Nephron (organoid): ENCODE measurements around the gene CCDC40.

Experiments
- H3K27ac Mint-ChIP-seq, 3 experiments: 2 replicates each; pipeline ENCODE4 v1.8.0; 2020; ENCODE audit warnings: mixed read lengths in 3 of 3, mild to moderate bottlenecking in 2 of 3, moderate library complexity in 1 of 3
- H3K27me3 Mint-ChIP-seq: 2 replicates; pipeline ENCODE4 v1.8.0; 2021; ENCODE audit warnings: low read depth, mild to moderate bottlenecking, moderate library complexity, mixed read lengths
- H3K36me3 Mint-ChIP-seq: 2 replicates; pipeline ENCODE4 v1.8.0; 2020; ENCODE audit warnings: low read depth, mixed read lengths
- H3K4me1 Mint-ChIP-seq: 2 replicates; pipeline ENCODE4 v1.8.0; 2020; ENCODE audit warnings: mixed read lengths
- H3K4me3 Mint-ChIP-seq, 3 experiments: 2 replicates each; pipeline ENCODE4 v1.8.0; 2020; ENCODE audit warnings: mild to moderate bottlenecking in 3 of 3, mixed read lengths in 3 of 3, moderate library complexity in 2 of 3
- H3K9me3 Mint-ChIP-seq: 2 replicates; pipeline ENCODE4 v1.8.0; 2020; ENCODE audit warnings: mixed read lengths
- CTCF ChIP-seq, 3 experiments: fragments of 200-600 bp; sonication (generic); IDR thresholded peaks; one replicate each; pipeline ENCODE4 v1.5.0; 2021; ENCODE audit warnings: antibody characterized with exemption in 3 of 3; ENCODE audit not compliant: unreplicated experiment in 3 of 3

CCDC40 gene, protein sequence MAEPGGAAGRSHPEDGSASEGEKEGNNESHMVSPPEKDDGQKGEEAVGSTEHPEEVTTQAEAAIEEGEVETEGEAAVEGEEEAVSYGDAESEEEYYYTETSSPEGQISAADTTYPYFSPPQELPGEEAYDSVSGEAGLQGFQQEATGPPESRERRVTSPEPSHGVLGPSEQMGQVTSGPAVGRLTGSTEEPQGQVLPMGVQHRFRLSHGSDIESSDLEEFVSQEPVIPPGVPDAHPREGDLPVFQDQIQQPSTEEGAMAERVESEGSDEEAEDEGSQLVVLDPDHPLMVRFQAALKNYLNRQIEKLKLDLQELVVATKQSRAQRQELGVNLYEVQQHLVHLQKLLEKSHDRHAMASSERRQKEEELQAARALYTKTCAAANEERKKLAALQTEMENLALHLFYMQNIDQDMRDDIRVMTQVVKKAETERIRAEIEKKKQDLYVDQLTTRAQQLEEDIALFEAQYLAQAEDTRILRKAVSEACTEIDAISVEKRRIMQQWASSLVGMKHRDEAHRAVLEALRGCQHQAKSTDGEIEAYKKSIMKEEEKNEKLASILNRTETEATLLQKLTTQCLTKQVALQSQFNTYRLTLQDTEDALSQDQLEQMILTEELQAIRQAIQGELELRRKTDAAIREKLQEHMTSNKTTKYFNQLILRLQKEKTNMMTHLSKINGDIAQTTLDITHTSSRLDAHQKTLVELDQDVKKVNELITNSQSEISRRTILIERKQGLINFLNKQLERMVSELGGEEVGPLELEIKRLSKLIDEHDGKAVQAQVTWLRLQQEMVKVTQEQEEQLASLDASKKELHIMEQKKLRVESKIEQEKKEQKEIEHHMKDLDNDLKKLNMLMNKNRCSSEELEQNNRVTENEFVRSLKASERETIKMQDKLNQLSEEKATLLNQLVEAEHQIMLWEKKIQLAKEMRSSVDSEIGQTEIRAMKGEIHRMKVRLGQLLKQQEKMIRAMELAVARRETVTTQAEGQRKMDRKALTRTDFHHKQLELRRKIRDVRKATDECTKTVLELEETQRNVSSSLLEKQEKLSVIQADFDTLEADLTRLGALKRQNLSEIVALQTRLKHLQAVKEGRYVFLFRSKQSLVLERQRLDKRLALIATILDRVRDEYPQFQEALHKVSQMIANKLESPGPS

DNA sequence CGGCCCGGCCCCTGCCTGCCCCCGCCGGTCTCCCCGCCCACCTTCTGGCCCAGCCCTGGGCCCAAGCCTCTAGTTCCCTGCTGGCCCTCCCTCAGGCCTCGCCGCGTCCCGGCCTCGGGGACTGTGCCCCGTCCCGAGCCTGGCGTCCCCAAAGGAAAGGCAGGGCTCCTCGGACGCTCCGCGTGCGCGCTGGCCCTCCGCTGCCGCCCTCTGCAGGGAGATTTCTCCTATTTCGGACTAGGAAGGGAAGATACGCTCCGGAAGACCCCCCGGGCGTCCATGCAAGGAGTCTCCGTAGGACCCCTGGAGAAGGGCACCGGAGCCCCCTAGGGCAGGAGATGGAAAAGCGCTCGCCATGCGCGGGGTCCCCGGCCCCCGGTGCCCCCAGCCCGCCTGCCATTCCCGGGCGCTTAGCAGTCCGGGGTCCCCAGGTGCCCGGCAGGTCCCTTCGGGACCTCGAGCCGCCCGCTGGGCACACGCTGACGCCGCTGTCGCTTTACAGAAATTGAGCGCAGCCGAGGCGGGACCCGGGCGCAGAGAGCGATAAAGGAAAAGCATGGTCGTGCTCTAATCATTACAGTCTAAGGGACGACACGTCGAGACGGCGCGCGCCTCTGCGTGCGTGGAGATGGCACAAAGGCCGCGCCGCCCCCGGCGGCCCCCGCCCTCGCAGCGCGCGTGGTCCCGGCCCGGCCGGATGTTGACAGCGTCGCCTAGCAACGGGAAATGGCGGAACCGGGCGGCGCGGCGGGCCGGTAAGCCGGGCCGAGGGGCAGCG, at the start of gene CCDC40:
TSS of gene CCDC40 (plus strand) at position 706 of the 778 bp plus-strand sequence. CDS start at position 727, 21 bp downstream.
- no peaks in the 10 kb centered on the region for H3K9me3 Mint-ChIP-seq
- H3K27me3 Mint-ChIP-seq: no peaks in the 10 kb centered on the region
- H3K4me1 Mint-ChIP-seq: peaks cover 35% of the 10 kb centered on the region

GRCh38 chr17:79987187-79987934, 49.1 kb upstream of the CCDC40 start:
- Mint-ChIP-seq H3K27me3 (no peaks in the 10 kb centered on the region), H3K4me3 (peak overlapping the region in 2 of 3 experiments; percentile 28 to 37)

More for the DNA sequence above, at the start of gene CCDC40:
- peak; percentile 8 to 22 (median 19) for TF ChIP-seq CTCF (IDR thresholded peaks at IDR 0.05; ENCODE audit: unreplicated experiment in 3 of 3)
- H3K4me3 Mint-ChIP-seq: peak within 1 kb of the TSS; percentile 93 to 96 (median 95)
- peaks cover 14% of the 10 kb centered on the region for H3K36me3 Mint-ChIP-seq
- peak within 1 kb of the TSS; percentile 90 to 93 (median 92) for H3K27ac Mint-ChIP-seq

DNA sequence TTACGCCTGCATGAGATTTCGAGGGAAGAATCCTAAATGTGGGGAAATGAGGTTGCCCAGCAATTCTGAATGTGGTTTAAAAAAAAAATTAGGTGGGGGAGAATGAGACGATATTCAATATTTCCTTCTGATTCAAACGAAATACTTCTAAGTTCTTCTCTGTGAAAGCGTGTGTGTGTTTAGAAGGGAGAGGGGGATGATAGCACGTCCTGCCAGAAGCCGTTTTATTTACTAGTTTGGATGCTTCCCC, 48.6 kb upstream of the CCDC40 start:
- H3K4me1 Mint-ChIP-seq: peaks cover 66% of the 10 kb centered on the region
- H3K36me3 Mint-ChIP-seq: no peaks in the 10 kb centered on the region
- no peaks in the 10 kb centered on the region for H3K27me3 Mint-ChIP-seq
- H3K27ac Mint-ChIP-seq: peak overlapping the region; percentile 64 to 88 (median 79)
- TF ChIP-seq CTCF (IDR thresholded peaks at IDR 0.05; ENCODE audit: unreplicated experiment in 3 of 3): no peak
- H3K9me3 Mint-ChIP-seq: no peaks in the 10 kb centered on the region
- H3K4me3 Mint-ChIP-seq: peak overlapping the region in 2 of 3 experiments; percentile 28 to 37

More at GRCh38 chr17:79987187-79987934, 49.1 kb upstream of the CCDC40 start:
- Mint-ChIP-seq H3K27ac (peak overlapping the region; percentile 64 to 88 (median 79)), H3K36me3 (no peaks in the 10 kb centered on the region), H3K4me1 (peaks cover 64% of the 10 kb centered on the region), H3K9me3 (no peaks in the 10 kb centered on the region)
- no peak for TF ChIP-seq CTCF (IDR thresholded peaks at IDR 0.05; ENCODE audit: unreplicated experiment in 3 of 3)

DNA sequence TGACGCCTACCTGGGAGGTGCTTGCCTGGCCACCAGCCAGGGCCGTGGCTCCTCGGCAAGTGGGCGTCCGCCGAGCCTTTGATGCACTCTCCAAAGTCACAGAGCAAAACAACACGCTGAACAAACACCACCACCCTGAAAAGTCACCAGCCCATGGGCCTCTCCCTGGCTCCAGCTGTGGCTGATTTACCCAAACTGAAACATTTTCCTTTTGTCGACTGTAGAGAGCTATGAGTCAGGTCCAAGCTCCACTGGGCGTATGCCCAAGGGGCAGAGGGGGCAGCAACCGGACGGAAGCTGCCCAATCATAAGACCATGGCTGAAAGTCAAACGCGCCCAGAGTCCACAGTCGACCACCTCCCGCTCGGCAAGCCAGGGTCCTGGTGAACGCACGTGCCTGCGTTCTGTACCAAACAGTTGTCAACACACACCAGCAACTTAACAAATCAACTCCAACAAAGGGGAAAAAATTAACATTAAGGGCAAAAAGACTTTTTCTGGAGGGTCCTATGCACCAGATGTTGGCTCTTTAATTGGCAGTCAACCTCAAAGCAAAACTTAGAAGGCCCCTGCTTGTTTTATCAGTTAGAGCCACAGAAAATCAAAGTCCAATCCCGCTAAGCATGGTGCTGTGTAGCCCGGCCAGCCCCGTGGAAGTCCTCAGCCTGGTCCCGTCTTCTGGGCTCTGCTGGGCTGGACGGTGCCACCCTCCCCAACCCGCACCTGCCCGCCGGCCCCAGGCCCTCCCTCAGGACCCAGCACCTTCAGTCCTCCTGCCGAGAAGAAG, 48.1 kb upstream of the CCDC40 start:
- H3K27me3 Mint-ChIP-seq: no peaks in the 10 kb centered on the region
- peak overlapping the region; percentile 64 to 88 (median 79) for H3K27ac Mint-ChIP-seq
- no peak for TF ChIP-seq CTCF (IDR thresholded peaks at IDR 0.05; ENCODE audit: unreplicated experiment in 3 of 3)
- peak overlapping the region in 1 of 3 experiments; percentile 37 for H3K4me3 Mint-ChIP-seq
- no peaks in the 10 kb centered on the region for H3K36me3 Mint-ChIP-seq
- peaks cover 67% of the 10 kb centered on the region for H3K4me1 Mint-ChIP-seq
- H3K9me3 Mint-ChIP-seq: no peaks in the 10 kb centered on the region
